HepG2 (cell line): ENCODE measurements around the gene TOR4A. TPM values are rescaled to one million over a fixed set of nuclear protein-coding genes. Genes with fewer than 3 reads are reported as not detected.

Experiments used
- BCLAF1 ChIP-seq: fragments of 450-650 bp; IDR thresholded peaks from 2 replicates; pipeline ENCODE4 v1.6.1; 2017; ENCODE audit warnings: mild to moderate bottlenecking
- BRCA1 ChIP-seq: sonication (generic); formaldehyde crosslinking; IDR thresholded peaks from 2 replicates; pipeline ENCODE4 v1.4.0; 2020; ENCODE audit warnings: missing genetic modification reagents
- CERS6 ChIP-seq: sonication (generic); formaldehyde crosslinking; IDR thresholded peaks from 2 replicates; pipeline ENCODE4 v1.5.0; 2020; ENCODE audit warnings: missing genetic modification reagents
- SATB2 ChIP-seq: sonication (generic); formaldehyde crosslinking; IDR thresholded peaks from 2 replicates; pipeline ENCODE4 v1.5.0; 2020; ENCODE audit warnings: missing genetic modification reagents
- ZBED4 ChIP-seq: sonication (generic); formaldehyde crosslinking; IDR thresholded peaks from 2 replicates; pipeline ENCODE4 v1.4.0; 2020; ENCODE audit warnings: missing genetic modification reagents, borderline replicate concordance
- ZFP41 ChIP-seq: sonication (generic); formaldehyde crosslinking; IDR thresholded peaks from 2 replicates; pipeline ENCODE4 v1.4.0; 2020; ENCODE audit warnings: mild to moderate bottlenecking, missing genetic modification reagents, borderline replicate concordance
- ZNF318 ChIP-seq: sonication (generic); formaldehyde crosslinking; IDR thresholded peaks from 2 replicates; pipeline ENCODE4 v1.4.0; 2020; ENCODE audit warnings: mild to moderate bottlenecking, missing genetic modification reagents
- ZNF430 ChIP-seq: sonication (generic); formaldehyde crosslinking; IDR thresholded peaks from 2 replicates; pipeline ENCODE4 v1.9.0; 2021; ENCODE audit warnings: mild to moderate bottlenecking, missing genetic modification reagents
- ZNF772 ChIP-seq: sonication (generic); formaldehyde crosslinking; IDR thresholded peaks from 2 replicates; pipeline ENCODE4 v1.5.0; 2020; ENCODE audit warnings: mild to moderate bottlenecking, missing genetic modification reagents
- ZNF775 ChIP-seq: sonication (generic); formaldehyde crosslinking; IDR thresholded peaks from 2 replicates; pipeline ENCODE4 v1.4.0; 2020; ENCODE audit warnings: missing genetic modification reagents, mild to moderate bottlenecking, moderate library complexity, borderline replicate concordance
- polyA plus RNA-seq, 8 experiments: library from polyadenylated mRNA; depleted of rRNA in 3 of 8; stranded (reverse) in 7 of 8; unstranded in 1 of 8; fragments of >200 nt; fragmentation: Illumina TruSeq in 4 of 8; extraction: Trizol in 4 of 8; gene quantifications; 2 replicates each; pipeline versions ENCODE4 v1.2.1 to v1.2.3, GENCODE V29; 2011 to 2016; ENCODE audit warnings: low read depth in 4 of 8, missing spikeins in 1 of 8, mixed read lengths in 1 of 8; ENCODE audit not compliant: insufficient read depth in 1 of 8
- total RNA-seq, 5 experiments: library from RNA; depleted of rRNA; stranded (reverse); fragments of >200 nt; fragmentation: Illumina TruSeq; extraction: Trizol; gene quantifications; 2 replicates each; pipeline ENCODE4 v1.2.3, GENCODE V29; 2016; ENCODE audit warnings: low read depth in 1 of 5

The TOR4A gene
- total and polyA plus RNA-seq, 2 of the 13 experiments (the other 11 are each of a cell fraction or from before 2014, with no cell fraction given) = 11.1 to 14.2 TPM

DNA sequence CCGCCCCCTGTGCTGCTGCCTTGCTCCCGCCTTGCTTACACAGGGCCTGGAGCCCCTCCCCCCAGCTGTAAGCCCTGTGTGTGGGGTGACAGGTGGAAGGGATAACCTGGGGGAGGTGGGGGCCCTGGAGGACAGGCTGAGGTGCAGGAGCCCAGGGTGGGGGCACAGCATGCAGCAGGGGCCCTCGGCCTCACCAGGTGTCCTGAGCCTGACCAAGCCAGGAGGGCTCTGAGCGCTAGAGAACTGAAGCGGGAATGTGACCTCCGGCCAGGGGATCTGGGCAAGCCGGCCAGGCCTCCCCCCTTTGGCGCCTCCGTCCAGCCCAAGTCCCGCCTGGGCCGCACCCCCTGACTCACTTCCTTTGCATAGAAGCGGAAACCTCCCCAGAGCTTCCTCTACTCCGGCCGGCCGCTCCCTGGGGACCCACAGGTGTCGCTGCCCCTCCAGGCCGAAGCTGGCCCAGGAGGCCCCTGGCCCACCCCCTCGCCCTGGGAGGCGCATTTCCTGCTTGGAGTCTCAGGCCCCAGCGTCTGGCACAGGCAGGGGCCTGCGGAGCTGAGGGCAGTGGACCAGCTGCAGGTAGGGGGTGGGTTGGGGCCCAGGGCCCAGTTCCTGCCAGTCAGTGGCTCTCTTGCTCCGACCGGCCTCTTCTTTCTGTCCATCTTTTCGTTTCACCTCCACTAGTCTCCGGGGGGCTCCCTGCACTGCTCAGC is at the start of gene TOR4A (continued):
- TF ChIP-seq BCLAF1 = no peak
- TF ChIP-seq CERS6 (CRISPR knock-in tag) = no peak
- no peak for TF ChIP-seq ZFP41 (CRISPR knock-in tag)
- peak; percentile 95 for TF ChIP-seq ZNF772 (CRISPR knock-in tag)
- peak; percentile 81; the same call in 1 of the 2 replicates for TF ChIP-seq ZNF430
- peak; percentile 50; the same call in 1 of the 2 replicates for TF ChIP-seq BRCA1 (CRISPR knock-in tag)
- no peak for TF ChIP-seq ZNF775 (CRISPR knock-in tag)
- no peak for TF ChIP-seq SATB2
- no peak for TF ChIP-seq ZNF318
- peak; percentile 90 for TF ChIP-seq ZBED4 (CRISPR knock-in tag)
